Left colon (tissue), 2 donors: Measurements from ENCODE around the gene CES4A. TPM values are rescaled to one million over a fixed set of nuclear protein-coding genes. Genes with fewer than 3 reads are reported as not detected.

Experiments
- total RNA-seq, 2 donors: library from RNA; stranded (reverse); fragmentation: NEBNext Ultra II Directional; extraction: Animal tissue kit (Norgen Biotek cat#: 25700); gene quantifications; one replicate each; pipeline ENCODE4 v1.2.1, GENCODE V29; 2021
- donor health status: DM: no; HTN: no; CAD: no.
- donor health status: DM: yes; HTN: yes; CAD: no.

Gene CES4A
- total RNA-seq, 2 donors from 2014 or later = 6.6 to 12.1 TPM

Other genes starting within 250 kb of the CES4A start
- 100 to 1,000 TPM; 165 to 171 TPM for gene DYNC1LI2, start 237.0 kb upstream of the CES4A start, total RNA-seq
- under 1 TPM in 1 of 2 donors, not detected in 1; 0.11 TPM for gene TERB1, start 187.0 kb upstream of the CES4A start, total RNA-seq
- 10 to 100 TPM; 45.7 to 53.2 TPM for gene NAE1, start 157.6 kb upstream of the CES4A start, total RNA-seq
- 100 to 1,000 TPM; 157 to 205 TPM for gene CA7, start 144.2 kb upstream of the CES4A start, total RNA-seq
- 10 to 100 TPM; 16.7 to 28.6 TPM for gene PDP2, start 108.1 kb upstream of the CES4A start, total RNA-seq
- gene CDH16, start 69.7 kb upstream of the CES4A start, total RNA-seq = 1 to 10 TPM in 1 of 2 donors, under 1 TPM in 1; 0.75 to 2.2 TPM
- gene RRAD, start 63.1 kb upstream of the CES4A start, total RNA-seq = 1 to 10 TPM; 3.9 to 4.4 TPM
- gene CIAO2B, start 54.2 kb upstream of the CES4A start, total RNA-seq = 100 to 1,000 TPM in 1 of 2 donors, 10 to 100 TPM in 1; 82.7 to 109 TPM
- gene CES2, start 53.1 kb upstream of the CES4A start, total RNA-seq = 100 to 1,000 TPM; 566 to 624 TPM
- gene CES3, start 27.3 kb upstream of the CES4A start, total RNA-seq = 100 to 1,000 TPM; 201 to 203 TPM
- 10 to 100 TPM; 25.8 to 27.0 TPM for gene CBFB, start 40.6 kb downstream of the CES4A start, total RNA-seq
- gene PHAF1, start 121.4 kb downstream of the CES4A start, total RNA-seq = 10 to 100 TPM; 11.3 to 13.9 TPM
- 1 to 10 TPM; 2.9 to 4.3 TPM for gene B3GNT9, start 162.4 kb downstream of the CES4A start, total RNA-seq
- gene TRADD, start 171.3 kb downstream of the CES4A start, total RNA-seq = 10 to 100 TPM; 25.5 to 27.4 TPM
- 10 to 100 TPM; 20.2 to 23.0 TPM for gene FBXL8, start 171.4 kb downstream of the CES4A start, total RNA-seq
- 10 to 100 TPM; 36.5 to 39.2 TPM for gene HSF4, start 176.2 kb downstream of the CES4A start, total RNA-seq
- 10 to 100 TPM; 23.1 to 30.2 TPM for gene NOL3, start 181.9 kb downstream of the CES4A start, total RNA-seq
- 10 to 100 TPM; 21.9 to 30.8 TPM for gene MATCAP1, start 195.4 kb downstream of the CES4A start, total RNA-seq
- 1 to 10 TPM; 2.3 to 5.9 TPM for gene EXOC3L1, start 201.5 kb downstream of the CES4A start, total RNA-seq
- gene E2F4, start 203.6 kb downstream of the CES4A start, total RNA-seq = 10 to 100 TPM; 59.1 to 81.4 TPM
- gene ELMO3, start 210.5 kb downstream of the CES4A start, total RNA-seq = 10 to 100 TPM; 58.1 to 60.5 TPM
- gene TMEM208, start 238.5 kb downstream of the CES4A start, total RNA-seq = 10 to 100 TPM; 40.7 to 42.0 TPM